ENCODE results near the gene TMEM63A. TPM values are rescaled to one million over a fixed set of nuclear protein-coding genes. Genes with fewer than 3 reads are reported as not detected.
A peak's percentile ranks its signal among the peaks of the same experiment; 100 is the strongest.

The TMEM63A gene
- total RNA-seq, 1 experiment from 2014 or later: 91.7 TPM

DNA sequence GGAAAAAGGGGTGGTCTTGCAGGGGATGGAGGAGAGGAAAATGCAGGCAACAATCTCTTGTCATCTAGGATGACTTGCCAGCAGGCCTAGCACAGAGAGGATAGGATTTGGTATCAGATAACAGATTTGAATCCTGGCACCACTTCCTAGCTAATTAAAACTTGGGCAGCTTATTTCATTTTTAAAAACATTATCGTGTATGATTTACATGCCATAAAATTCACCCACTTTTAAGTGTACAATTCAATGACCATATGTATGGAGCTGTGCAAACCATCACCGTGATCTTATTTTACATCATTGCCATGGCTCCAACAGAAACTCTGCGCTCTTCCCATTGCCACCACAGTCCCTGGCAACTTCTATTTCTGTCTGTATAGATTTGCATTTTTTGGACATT is 34.9 kb upstream of the TMEM63A start:
- TF ChIP-seq GABPB1 (CRISPR knock-in tag; IDR thresholded peaks at IDR 0.05) (no peak), ESRRA (CRISPR knock-in tag; IDR thresholded peaks at IDR 0.05; ENCODE audit: borderline replicate concordance) (no peak), MYBL2 (CRISPR knock-in tag; IDR thresholded peaks at IDR 0.05) (no peak), ZNF263 (CRISPR knock-in tag; IDR thresholded peaks at IDR 0.05; ENCODE audit: low read depth) (no peak), NR1H2 (CRISPR knock-in tag; IDR thresholded peaks at IDR 0.05) (no peak), OVOL2 (CRISPR knock-in tag; IDR thresholded peaks at IDR 0.05; ENCODE audit: borderline replicate concordance) (no peak), IRF2 (CRISPR knock-in tag; IDR thresholded peaks at IDR 0.05; ENCODE audit: borderline replicate concordance, low read depth) (no peak), CREM (CRISPR knock-in tag; IDR thresholded peaks at IDR 0.05) (no peak), ZNF671 (CRISPR knock-in tag; IDR thresholded peaks at IDR 0.05) (no peak), ZNF317 (CRISPR knock-in tag; IDR thresholded peaks at IDR 0.05; ENCODE audit: borderline replicate concordance, low read depth) (no peak), ELF4 (CRISPR knock-in tag; IDR thresholded peaks at IDR 0.05; ENCODE audit: low read depth) (no peak)
- TF ChIP-seq, protein P1, sequence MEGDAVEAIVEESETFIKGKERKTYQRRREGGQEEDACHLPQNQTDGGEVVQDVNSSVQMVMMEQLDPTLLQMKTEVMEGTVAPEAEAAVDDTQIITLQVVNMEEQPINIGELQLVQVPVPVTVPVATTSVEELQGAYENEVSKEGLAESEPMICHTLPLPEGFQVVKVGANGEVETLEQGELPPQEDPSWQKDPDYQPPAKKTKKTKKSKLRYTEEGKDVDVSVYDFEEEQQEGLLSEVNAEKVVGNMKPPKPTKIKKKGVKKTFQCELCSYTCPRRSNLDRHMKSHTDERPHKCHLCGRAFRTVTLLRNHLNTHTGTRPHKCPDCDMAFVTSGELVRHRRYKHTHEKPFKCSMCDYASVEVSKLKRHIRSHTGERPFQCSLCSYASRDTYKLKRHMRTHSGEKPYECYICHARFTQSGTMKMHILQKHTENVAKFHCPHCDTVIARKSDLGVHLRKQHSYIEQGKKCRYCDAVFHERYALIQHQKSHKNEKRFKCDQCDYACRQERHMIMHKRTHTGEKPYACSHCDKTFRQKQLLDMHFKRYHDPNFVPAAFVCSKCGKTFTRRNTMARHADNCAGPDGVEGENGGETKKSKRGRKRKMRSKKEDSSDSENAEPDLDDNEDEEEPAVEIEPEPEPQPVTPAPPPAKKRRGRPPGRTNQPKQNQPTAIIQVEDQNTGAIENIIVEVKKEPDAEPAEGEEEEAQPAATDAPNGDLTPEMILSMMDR (IDR thresholded peaks at IDR 0.05): no peak
- TF ChIP-seq, protein P2, sequence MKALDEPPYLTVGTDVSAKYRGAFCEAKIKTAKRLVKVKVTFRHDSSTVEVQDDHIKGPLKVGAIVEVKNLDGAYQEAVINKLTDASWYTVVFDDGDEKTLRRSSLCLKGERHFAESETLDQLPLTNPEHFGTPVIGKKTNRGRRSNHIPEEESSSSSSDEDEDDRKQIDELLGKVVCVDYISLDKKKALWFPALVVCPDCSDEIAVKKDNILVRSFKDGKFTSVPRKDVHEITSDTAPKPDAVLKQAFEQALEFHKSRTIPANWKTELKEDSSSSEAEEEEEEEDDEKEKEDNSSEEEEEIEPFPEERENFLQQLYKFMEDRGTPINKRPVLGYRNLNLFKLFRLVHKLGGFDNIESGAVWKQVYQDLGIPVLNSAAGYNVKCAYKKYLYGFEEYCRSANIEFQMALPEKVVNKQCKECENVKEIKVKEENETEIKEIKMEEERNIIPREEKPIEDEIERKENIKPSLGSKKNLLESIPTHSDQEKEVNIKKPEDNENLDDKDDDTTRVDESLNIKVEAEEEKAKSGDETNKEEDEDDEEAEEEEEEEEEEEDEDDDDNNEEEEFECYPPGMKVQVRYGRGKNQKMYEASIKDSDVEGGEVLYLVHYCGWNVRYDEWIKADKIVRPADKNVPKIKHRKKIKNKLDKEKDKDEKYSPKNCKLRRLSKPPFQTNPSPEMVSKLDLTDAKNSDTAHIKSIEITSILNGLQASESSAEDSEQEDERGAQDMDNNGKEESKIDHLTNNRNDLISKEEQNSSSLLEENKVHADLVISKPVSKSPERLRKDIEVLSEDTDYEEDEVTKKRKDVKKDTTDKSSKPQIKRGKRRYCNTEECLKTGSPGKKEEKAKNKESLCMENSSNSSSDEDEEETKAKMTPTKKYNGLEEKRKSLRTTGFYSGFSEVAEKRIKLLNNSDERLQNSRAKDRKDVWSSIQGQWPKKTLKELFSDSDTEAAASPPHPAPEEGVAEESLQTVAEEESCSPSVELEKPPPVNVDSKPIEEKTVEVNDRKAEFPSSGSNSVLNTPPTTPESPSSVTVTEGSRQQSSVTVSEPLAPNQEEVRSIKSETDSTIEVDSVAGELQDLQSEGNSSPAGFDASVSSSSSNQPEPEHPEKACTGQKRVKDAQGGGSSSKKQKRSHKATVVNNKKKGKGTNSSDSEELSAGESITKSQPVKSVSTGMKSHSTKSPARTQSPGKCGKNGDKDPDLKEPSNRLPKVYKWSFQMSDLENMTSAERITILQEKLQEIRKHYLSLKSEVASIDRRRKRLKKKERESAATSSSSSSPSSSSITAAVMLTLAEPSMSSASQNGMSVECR (CRISPR knock-in tag; IDR thresholded peaks at IDR 0.05; ENCODE audit: borderline replicate concordance): no peak
- no peak overlapping the region for H3K4me3 Mint-ChIP-seq
- ChIA-PET CTCF (interaction anchor here (1.0 to 1.1 kb wide), 2 partner anchors 45 to 70 kb away, joined by 3 read pairs; no protein-coding TSS in a partner anchor), POLR2A (no interaction called here)
- peaks cover 43% of the 10 kb centered on the region for H3K36me3 Mint-ChIP-seq
- DNase-seq (ENCODE audit: low spot score) (no peak), ATAC-seq (no peak)
- no peaks in the 10 kb centered on the region for H3K9me3 Mint-ChIP-seq
- H3K4me1 Mint-ChIP-seq: peaks cover 16% of the 10 kb centered on the region; the same call in 1 of the 2 replicates
- peak overlapping the region; percentile 41 for H3K27ac Mint-ChIP-seq
- no peaks in the 10 kb centered on the region for H3K27me3 Mint-ChIP-seq (ENCODE audit: low read depth)

DNA sequence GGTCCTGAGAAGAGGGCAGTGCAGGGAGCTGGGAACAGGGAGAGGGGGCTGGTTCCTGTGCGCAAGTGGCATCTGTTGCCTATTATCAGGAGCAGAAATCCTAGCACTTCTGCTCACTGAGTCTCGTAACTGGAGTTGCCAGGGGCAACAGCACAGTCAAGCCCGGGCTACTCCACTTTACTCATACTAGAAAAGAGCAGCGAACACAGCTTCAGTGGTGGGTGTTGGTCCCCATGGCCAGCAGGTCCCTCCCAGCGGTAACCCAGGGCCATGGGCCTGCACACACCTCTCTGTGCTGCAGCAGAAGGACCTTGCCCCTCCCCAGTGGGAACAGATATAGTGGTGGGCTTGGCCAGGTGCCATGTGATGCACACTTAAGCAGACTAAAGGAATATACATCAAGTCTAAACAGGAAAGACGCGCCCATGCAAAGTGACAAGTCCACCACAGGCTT is 33.4 kb upstream of the TMEM63A start:
- Mint-ChIP-seq H3K36me3 (peaks cover 29% of the 10 kb centered on the region), H3K4me1 (peaks cover 24% of the 10 kb centered on the region), H3K27me3 (ENCODE audit: low read depth) (peaks cover 4% of the 10 kb centered on the region), H3K27ac (no peak overlapping the region), H3K4me3 (no peak overlapping the region), H3K9me3 (no peaks in the 10 kb centered on the region)
- ATAC-seq (no peak), DNase-seq (ENCODE audit: low spot score) (no peak)
- TF ChIP-seq SOX15 (CRISPR knock-in tag; IDR thresholded peaks at IDR 0.05) (no peak), ELF4 (CRISPR knock-in tag; IDR thresholded peaks at IDR 0.05; ENCODE audit: low read depth) (no peak), TCF7 (CRISPR knock-in tag; IDR thresholded peaks at IDR 0.05; ENCODE audit: low read depth) (no peak)
- TF ChIP-seq, protein P3, sequence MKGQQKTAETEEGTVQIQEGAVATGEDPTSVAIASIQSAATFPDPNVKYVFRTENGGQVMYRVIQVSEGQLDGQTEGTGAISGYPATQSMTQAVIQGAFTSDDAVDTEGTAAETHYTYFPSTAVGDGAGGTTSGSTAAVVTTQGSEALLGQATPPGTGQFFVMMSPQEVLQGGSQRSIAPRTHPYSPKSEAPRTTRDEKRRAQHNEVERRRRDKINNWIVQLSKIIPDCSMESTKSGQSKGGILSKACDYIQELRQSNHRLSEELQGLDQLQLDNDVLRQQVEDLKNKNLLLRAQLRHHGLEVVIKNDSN (CRISPR knock-in tag; IDR thresholded peaks at IDR 0.05): no peak
- ChIA-PET CTCF (interaction anchor here (0.9 kb wide), 1 partner anchor 435 kb away, joined by 3 read pairs; no protein-coding TSS in a partner anchor), POLR2A (no interaction called here)

DNA sequence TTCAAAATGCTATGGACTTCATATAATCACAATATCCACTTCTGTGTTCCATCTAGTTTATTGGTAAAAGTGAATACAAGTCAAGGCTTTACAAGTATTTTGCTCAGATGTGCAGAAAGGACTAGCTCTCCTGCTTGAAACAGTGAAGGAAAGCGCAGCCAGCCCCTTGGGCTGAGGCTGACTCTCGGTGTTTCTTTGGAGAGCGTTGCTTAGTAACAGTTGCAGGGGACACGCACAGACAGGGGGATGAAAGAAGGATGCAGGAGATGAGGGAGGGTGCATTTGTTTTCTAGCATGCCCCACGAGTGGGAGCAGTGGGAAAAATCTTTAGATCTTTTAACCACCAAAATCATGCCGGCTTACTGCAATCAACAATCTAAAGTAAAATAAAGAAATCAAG is 32.8 kb upstream of the TMEM63A start:
- peaks cover 24% of the 10 kb centered on the region for H3K36me3 Mint-ChIP-seq
- CTCF ChIA-PET: interaction anchor here (0.9 to 1.4 kb wide), 3 partner anchors 73 to 440 kb away, joined by 3 to 6 read pairs (median 3); no protein-coding TSS in a partner anchor
- POLR2A ChIA-PET: no interaction called here
- ATAC-seq (no peak), DNase-seq (ENCODE audit: low spot score) (no peak)
- no peaks in the 10 kb centered on the region for H3K9me3 Mint-ChIP-seq
- peaks cover 28% of the 10 kb centered on the region for H3K4me1 Mint-ChIP-seq
- H3K27me3 Mint-ChIP-seq (ENCODE audit: low read depth): peaks cover 9% of the 10 kb centered on the region
- H3K27ac Mint-ChIP-seq: 0 out of 2 replicates have a peak overlapping the region, but pooled peaks have one; percentile 2
- H3K4me3 Mint-ChIP-seq: no peak overlapping the region
- TF ChIP-seq, protein P4, sequence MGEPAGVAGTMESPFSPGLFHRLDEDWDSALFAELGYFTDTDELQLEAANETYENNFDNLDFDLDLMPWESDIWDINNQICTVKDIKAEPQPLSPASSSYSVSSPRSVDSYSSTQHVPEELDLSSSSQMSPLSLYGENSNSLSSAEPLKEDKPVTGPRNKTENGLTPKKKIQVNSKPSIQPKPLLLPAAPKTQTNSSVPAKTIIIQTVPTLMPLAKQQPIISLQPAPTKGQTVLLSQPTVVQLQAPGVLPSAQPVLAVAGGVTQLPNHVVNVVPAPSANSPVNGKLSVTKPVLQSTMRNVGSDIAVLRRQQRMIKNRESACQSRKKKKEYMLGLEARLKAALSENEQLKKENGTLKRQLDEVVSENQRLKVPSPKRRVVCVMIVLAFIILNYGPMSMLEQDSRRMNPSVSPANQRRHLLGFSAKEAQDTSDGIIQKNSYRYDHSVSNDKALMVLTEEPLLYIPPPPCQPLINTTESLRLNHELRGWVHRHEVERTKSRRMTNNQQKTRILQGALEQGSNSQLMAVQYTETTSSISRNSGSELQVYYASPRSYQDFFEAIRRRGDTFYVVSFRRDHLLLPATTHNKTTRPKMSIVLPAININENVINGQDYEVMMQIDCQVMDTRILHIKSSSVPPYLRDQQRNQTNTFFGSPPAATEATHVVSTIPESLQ (CRISPR knock-in tag; IDR thresholded peaks at IDR 0.05): no peak
- TF ChIP-seq NFATC4 (CRISPR knock-in tag; IDR thresholded peaks at IDR 0.05) (no peak), OVOL2 (CRISPR knock-in tag; IDR thresholded peaks at IDR 0.05; ENCODE audit: borderline replicate concordance) (no peak), CREM (CRISPR knock-in tag; IDR thresholded peaks at IDR 0.05) (no peak), CREB1 (CRISPR knock-in tag; IDR thresholded peaks at IDR 0.05) (no peak), ZBTB21 (CRISPR knock-in tag; IDR thresholded peaks at IDR 0.05; ENCODE audit: borderline replicate concordance) (no peak), TP53 (CRISPR knock-in tag; IDR thresholded peaks at IDR 0.05) (no peak), ZNF219 (CRISPR knock-in tag; IDR thresholded peaks at IDR 0.05; ENCODE audit: borderline replicate concordance) (no peak), FOXK1 (CRISPR knock-in tag; IDR thresholded peaks at IDR 0.05) (no peak), ETV6 (CRISPR knock-in tag; IDR thresholded peaks at IDR 0.05) (no peak), ZNF317 (CRISPR knock-in tag; IDR thresholded peaks at IDR 0.05; ENCODE audit: borderline replicate concordance, low read depth) (no peak)
- TF ChIP-seq, protein P5, sequence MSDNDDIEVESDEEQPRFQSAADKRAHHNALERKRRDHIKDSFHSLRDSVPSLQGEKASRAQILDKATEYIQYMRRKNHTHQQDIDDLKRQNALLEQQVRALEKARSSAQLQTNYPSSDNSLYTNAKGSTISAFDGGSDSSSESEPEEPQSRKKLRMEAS (CRISPR knock-in tag; IDR thresholded peaks at IDR 0.05): no peak
